ENCODE results near the gene NSMCE1. TPM values are rescaled to one million over a fixed set of nuclear protein-coding genes. Genes with fewer than 3 reads are reported as not detected.
A peak's percentile ranks its signal among the peaks of the same experiment; 100 is the strongest.

Gene NSMCE1
- total RNA-seq, 2 experiments from 2014 or later = 112 to 117 TPM

DNA sequence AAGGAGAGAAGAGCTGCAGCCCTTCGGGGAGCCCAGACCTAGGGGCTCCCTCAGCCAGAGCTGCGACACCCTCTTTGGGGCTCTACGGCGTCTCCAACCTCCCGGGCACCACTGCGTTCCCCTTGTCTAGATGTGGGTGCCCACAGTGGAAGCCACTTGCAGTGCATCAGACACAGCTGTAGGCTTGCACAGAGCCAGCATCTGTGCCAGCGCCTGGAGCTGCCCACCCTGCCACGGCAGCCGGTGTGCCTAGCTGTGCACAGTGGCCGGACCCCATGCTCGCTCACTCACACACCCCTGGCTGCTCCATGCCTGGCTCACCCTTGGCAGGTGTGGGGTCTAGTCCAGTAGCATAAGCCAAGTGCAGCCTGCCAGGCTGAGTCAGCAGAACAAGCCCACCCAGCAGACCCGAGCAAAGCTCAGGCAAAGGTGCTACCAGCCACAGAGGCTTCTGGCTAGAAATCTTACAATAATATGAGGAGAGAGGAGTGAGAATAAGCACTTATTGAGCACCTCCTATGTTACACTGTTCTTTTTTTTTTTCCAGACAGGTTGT lies 78.2 kb downstream of the NSMCE1 start:
- no peak overlapping the region for H3K27ac Mint-ChIP-seq
- no peaks in the 10 kb centered on the region for H3K36me3 Mint-ChIP-seq (ENCODE audit: low read depth)
- peaks cover 14% of the 10 kb centered on the region for H3K9me3 Mint-ChIP-seq
- no peak for DNase-seq
- no peaks in the 10 kb centered on the region for H3K27me3 Mint-ChIP-seq (ENCODE audit: low read depth)
- H3K4me1 Mint-ChIP-seq (ENCODE audit: low read depth) = peaks cover 13% of the 10 kb centered on the region
- intact Hi-C loops (cut with micrococcal nuclease) = no loop called here
- H3K4me3 Mint-ChIP-seq = no peak overlapping the region
- CTCF ChIA-PET = interaction anchor here (1.1 to 4.7 kb wide), 2 partner anchors 11 to 16 kb away, joined by 3 to 18 read pairs; no protein-coding TSS in a partner anchor

DNA sequence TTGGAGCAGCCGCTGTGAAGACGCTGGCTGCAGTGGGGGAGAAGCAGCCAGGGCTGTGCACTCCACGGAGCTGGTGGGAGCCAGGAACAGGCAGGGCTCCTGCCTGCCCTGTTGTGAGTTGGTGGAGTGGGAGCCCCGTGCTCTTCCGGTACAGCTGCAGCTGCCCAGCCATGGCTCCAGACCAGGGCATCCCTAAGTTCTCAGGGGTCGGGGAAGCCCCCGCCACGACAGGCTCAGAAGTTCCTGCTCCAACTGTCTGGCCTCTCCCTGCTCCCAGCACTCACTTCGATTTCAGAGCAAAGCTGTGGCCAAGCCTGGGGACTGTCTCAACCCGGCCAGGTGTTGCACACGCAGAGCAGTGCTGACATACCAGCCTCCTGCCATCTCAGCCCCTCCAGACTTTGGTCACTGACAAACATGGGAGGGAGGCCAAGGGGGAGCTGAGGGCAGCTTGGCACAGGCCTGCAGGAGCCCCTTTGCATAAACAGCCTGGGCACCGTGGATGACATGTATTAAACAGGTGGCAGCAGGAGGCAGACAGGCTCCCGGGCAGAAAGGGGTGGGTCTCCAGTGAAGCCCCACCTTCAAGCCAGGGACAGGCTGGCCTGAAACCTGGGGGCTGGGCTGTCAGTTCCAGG lies 79.1 kb downstream of the NSMCE1 start:
- peaks cover 6% of the 10 kb centered on the region for H3K9me3 Mint-ChIP-seq
- CTCF ChIA-PET = interaction anchor here (4.7 kb wide), 1 partner anchor 10 kb away, joined by 18 read pairs; no protein-coding TSS in a partner anchor
- no peak for DNase-seq
- intact Hi-C loops (cut with micrococcal nuclease) = no loop called here
- no peaks in the 10 kb centered on the region for H3K36me3 Mint-ChIP-seq (ENCODE audit: low read depth)
- no peaks in the 10 kb centered on the region for H3K27me3 Mint-ChIP-seq (ENCODE audit: low read depth)
- H3K4me3 Mint-ChIP-seq = no peak overlapping the region
- H3K27ac Mint-ChIP-seq = no peak overlapping the region
- peaks cover 11% of the 10 kb centered on the region for H3K4me1 Mint-ChIP-seq (ENCODE audit: low read depth)

DNA sequence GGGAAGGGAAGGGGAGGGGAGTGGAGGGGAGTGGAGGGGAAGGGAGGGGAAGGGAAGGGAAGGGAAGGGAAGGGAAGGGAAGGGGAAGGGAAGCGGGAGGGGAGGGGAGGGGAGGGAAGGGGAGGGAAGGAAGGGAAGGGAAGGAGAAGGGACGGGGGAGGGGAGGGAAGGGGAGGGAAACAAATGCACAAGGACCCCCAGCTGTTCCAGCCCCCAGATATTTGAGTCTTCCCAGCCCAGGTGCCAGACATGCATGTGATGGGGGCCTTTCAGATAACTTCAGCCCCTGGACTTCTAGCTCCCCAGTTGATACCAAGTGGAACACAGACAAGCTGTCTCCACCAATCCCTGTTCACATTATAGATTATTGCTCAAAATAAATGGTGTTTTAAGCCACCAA lies 79.9 kb downstream of the NSMCE1 start:
- Mint-ChIP-seq H3K27me3 (ENCODE audit: low read depth) (no peaks in the 10 kb centered on the region), H3K4me3 (no peak overlapping the region), H3K4me1 (ENCODE audit: low read depth) (peaks cover 11% of the 10 kb centered on the region), H3K27ac (no peak overlapping the region), H3K9me3 (no peaks in the 10 kb centered on the region), H3K36me3 (ENCODE audit: low read depth) (no peaks in the 10 kb centered on the region)
- CTCF ChIA-PET = interaction anchor here (0.7 to 4.7 kb wide), 2 partner anchors 9 to 32 kb away, joined by 3 to 18 read pairs; no protein-coding TSS in a partner anchor
- DNase-seq = no peak
- intact Hi-C loops (cut with micrococcal nuclease) = no loop called here

DNA sequence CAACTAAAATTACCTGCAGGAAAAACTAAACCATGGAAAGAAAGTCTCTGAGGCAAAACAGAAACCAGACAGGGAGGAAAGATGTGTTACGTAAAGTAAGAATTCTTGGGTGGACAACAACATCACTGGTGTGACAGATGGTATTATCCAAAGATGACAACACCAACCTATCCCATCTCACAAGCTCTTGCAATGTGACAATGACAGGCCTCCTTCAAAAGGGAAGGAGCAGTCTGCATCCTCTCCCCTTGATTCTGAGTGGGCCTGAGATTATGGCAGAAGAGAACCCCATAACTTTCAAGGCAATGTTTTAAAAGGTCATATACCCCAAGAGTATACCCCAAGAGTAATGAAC lies 82.8 kb downstream of the NSMCE1 start:
- Mint-ChIP-seq H3K27me3 (ENCODE audit: low read depth) (no peaks in the 10 kb centered on the region), H3K4me3 (no peak overlapping the region), H3K27ac (no peak overlapping the region), H3K36me3 (ENCODE audit: low read depth) (no peaks in the 10 kb centered on the region), H3K9me3 (peaks cover 8% of the 10 kb centered on the region), H3K4me1 (ENCODE audit: low read depth) (peaks cover 11% of the 10 kb centered on the region)
- CTCF ChIA-PET = interaction anchor here (0.6 to 1.6 kb wide), 5 partner anchors 12 to 190 kb away, joined by 3 to 4 read pairs (median 4); no protein-coding TSS in a partner anchor
- intact Hi-C loops (cut with micrococcal nuclease) = no loop called here
- no peak for DNase-seq

DNA sequence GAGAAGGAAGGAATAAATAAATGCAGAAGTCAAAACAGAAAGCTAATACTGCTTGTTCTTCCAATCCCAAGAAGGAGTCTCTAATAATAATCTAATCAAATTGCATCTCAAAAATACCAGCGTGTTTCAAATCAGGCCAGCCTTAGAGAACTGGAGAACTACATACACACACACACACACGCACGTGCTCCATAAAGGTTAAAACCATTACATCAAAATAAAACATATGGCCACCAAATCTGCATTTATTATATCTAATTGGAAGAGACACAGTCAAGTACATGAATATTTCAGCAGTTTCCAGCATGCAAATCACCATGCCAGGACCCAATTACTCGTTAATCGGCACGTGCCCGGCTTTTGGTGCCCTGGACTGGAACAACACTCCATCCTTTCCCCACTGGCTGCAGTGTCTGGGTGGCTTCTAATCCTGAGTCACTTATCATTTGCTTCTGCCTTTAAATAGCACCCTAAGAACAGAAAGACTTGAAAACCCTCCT lies 85.6 kb downstream of the NSMCE1 start:
- no peak overlapping the region for H3K4me3 Mint-ChIP-seq
- CTCF ChIA-PET = interaction anchor here (0.6 kb wide), 1 partner anchor 10 kb away, joined by 5 read pairs; no protein-coding TSS in a partner anchor
- no peak overlapping the region for H3K27ac Mint-ChIP-seq
- intact Hi-C loops (cut with micrococcal nuclease) = no loop called here
- DNase-seq = no peak
- H3K4me1 Mint-ChIP-seq (ENCODE audit: low read depth) = peaks cover 29% of the 10 kb centered on the region
- peaks cover 8% of the 10 kb centered on the region for H3K9me3 Mint-ChIP-seq
- H3K27me3 Mint-ChIP-seq (ENCODE audit: low read depth) = no peaks in the 10 kb centered on the region
- H3K36me3 Mint-ChIP-seq (ENCODE audit: low read depth) = no peaks in the 10 kb centered on the region

DNA sequence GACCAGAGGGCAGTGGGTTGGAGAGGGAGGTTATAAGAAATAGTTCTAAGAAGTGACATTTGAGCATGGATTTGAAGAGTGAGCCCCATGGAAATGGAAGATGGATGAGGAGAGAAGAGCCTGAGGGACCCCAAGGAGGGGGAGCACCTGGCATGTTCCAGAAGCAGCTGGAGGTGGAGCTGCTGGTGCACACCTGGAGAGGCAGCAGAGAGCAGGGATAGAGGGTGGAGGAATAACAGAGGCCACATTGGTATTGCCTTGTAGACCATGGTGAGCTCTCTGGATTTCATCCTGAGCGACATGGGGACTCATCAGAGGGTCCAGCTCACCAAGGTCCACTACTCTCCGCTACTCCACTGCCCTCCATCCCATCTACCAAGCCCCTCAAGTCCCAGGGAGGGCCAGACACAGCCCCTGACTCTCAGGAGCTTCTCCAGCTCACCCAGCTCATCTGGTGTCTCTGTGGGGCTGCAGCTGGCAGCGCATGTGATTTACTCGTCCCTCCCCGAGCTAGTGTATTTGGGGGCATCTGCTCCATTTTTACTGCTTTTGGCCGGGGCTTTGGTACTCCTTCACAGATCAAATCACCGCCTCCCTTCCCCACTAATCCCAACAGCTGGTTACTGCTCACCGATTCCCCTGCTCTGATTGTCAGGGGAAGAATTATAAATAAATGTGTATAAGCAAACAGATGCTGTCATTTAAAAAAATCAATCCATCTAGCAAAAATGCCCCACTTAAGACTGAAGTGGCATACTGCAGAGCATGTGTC lies 87.4 kb downstream of the NSMCE1 start:
- no peak overlapping the region for H3K27ac Mint-ChIP-seq
- no peaks in the 10 kb centered on the region for H3K36me3 Mint-ChIP-seq (ENCODE audit: low read depth)
- peaks cover 46% of the 10 kb centered on the region for H3K4me1 Mint-ChIP-seq (ENCODE audit: low read depth)
- intact Hi-C loops (cut with micrococcal nuclease) = no loop called here
- CTCF ChIA-PET = interaction anchor here (0.7 to 5.2 kb wide), 11 partner anchors 11 to 275 kb away, joined by 3 to 70 read pairs (median 4); no protein-coding TSS in a partner anchor
- no peaks in the 10 kb centered on the region for H3K27me3 Mint-ChIP-seq (ENCODE audit: low read depth)
- peaks cover 8% of the 10 kb centered on the region for H3K9me3 Mint-ChIP-seq
- no peak overlapping the region for H3K4me3 Mint-ChIP-seq
- DNase-seq = peak; percentile 38

DNA sequence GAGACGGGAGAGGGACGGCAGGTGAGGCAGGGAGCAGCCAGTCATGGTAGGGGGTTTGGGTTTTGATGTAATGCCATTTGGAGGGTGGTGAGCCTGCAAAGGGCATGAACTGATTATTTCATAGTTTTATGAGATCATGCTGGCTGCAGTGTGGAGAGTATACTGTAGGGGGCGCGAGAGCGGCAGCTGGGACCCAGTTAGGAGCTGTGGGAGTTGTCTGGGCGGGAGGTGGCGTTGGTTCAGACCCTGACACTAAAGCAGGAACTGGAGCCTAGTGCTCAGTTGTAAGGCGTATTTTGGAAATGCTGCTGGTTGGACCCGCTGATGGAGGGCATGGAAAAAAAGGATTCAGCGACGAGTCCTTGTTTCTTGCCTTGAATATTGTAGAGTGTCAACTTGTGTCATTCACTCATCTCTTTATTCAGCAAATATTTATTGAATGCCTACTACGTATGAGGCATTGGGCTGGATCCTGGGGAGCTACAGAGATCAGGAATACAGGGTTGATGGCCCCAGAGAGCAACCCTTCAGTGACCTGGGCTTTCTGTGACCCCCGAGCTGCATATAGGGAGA lies 89.0 kb downstream of the NSMCE1 start:
- peak overlapping the region; percentile 67 for H3K27ac Mint-ChIP-seq
- intact Hi-C loops (cut with micrococcal nuclease) = loop anchor here (1.0 to 5.0 kb wide), 8 partner anchors 17 to 278 kb away; partner anchors contain the start of gene KDM8
- H3K9me3 Mint-ChIP-seq = peaks cover 8% of the 10 kb centered on the region
- peaks cover 48% of the 10 kb centered on the region for H3K4me1 Mint-ChIP-seq (ENCODE audit: low read depth)
- no peaks in the 10 kb centered on the region for H3K27me3 Mint-ChIP-seq (ENCODE audit: low read depth)
- DNase-seq = peak; percentile 98
- H3K36me3 Mint-ChIP-seq (ENCODE audit: low read depth) = no peaks in the 10 kb centered on the region
- CTCF ChIA-PET = interaction anchor here (0.7 to 5.2 kb wide), 35 partner anchors 9 to 277 kb away, joined by 3 to 70 read pairs (median 6); partner anchors contain the start of gene KDM8
- H3K4me3 Mint-ChIP-seq = no peak overlapping the region

DNA sequence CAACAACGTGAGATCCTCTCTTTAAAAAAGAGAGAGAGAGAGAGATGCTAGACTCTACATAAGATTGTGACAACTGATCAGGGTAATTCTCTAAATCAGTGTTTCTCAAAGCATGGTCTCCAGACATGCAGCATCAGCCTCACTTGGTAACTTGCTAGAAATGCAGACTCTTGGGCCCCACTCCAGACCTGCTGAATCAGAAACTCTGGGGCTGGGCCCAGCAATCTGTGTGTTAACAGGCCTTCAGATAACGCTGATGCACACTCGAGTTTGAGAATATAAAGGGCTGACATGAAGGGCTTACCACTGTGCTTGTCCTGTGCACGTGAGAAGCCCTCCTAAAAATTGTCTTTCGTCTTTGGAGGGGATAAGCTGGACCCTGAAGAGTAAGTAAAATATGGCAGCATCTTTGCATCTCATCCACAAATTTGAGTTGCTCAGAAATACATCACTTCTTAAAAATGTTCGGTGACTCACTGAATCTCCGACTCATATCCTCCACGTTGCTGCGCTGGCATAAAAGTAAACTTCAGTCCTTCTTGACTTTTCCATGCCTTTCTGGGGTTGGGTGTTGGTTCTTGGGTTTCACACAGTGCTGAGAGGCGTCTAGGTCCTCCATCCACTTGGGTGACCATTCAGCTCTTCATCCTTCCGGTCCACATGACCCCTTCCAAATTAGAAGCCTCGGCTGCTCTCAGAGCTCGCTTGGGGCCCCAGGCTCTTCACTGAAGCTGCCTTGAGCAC lies 91.4 kb downstream of the NSMCE1 start:
- H3K36me3 Mint-ChIP-seq (ENCODE audit: low read depth) = peaks cover under 1% of the 10 kb centered on the region
- intact Hi-C loops (cut with micrococcal nuclease) = loop anchor here (5.0 kb wide), 1 partner anchor 95 kb away; no protein-coding TSS in a partner anchor
- peak; percentile 75 for DNase-seq
- H3K9me3 Mint-ChIP-seq = peaks cover 7% of the 10 kb centered on the region
- no peak overlapping the region for H3K4me3 Mint-ChIP-seq
- H3K4me1 Mint-ChIP-seq (ENCODE audit: low read depth) = peaks cover 66% of the 10 kb centered on the region
- CTCF ChIA-PET = interaction anchor here (0.8 to 5.2 kb wide), 8 partner anchors 7 to 226 kb away, joined by 3 to 70 read pairs (median 4); no protein-coding TSS in a partner anchor
- H3K27me3 Mint-ChIP-seq (ENCODE audit: low read depth) = no peaks in the 10 kb centered on the region
- peak overlapping the region; percentile 88 for H3K27ac Mint-ChIP-seq

DNA sequence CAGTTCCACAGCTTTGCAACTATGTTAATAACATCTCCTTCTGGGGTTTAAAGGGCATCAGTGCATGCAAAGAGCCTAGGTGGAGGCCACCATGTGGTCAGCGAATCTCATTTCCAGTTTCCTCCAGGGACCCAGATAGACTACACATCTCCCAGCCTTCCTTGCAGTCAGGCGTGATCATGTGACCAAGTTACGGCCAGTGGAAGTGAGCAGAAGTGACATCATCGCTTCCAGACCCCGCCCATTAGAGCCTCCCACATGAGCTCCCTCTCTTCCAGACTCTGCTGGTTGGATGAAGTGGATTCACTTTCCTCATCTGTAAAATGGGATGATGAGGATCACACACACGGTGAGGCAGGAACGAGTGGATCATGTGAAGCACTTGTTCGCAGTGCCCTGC lies 92.7 kb downstream of the NSMCE1 start:
- no peak overlapping the region for H3K4me3 Mint-ChIP-seq
- H3K27me3 Mint-ChIP-seq (ENCODE audit: low read depth) = no peaks in the 10 kb centered on the region
- peaks cover 10% of the 10 kb centered on the region for H3K9me3 Mint-ChIP-seq
- H3K36me3 Mint-ChIP-seq (ENCODE audit: low read depth) = peaks cover 8% of the 10 kb centered on the region
- H3K4me1 Mint-ChIP-seq (ENCODE audit: low read depth) = peaks cover 72% of the 10 kb centered on the region
- no peak for DNase-seq
- intact Hi-C loops (cut with micrococcal nuclease) = loop anchor here (5.0 kb wide), 1 partner anchor 96 kb away; no protein-coding TSS in a partner anchor
- CTCF ChIA-PET = interaction anchor here (0.5 to 1.4 kb wide), 3 partner anchors 23 to 140 kb away, joined by 3 to 4 read pairs (median 3); no protein-coding TSS in a partner anchor
- H3K27ac Mint-ChIP-seq = peak overlapping the region; percentile 88

All from activated naive CD4-positive, alpha-beta T cell treated with anti-CD3 and anti-CD28 coated beads for 36 hours (primary cell).